CD4-positive, alpha-beta T cell treated with Interleukin-15 for 4 hours (primary cell): Measurements from ENCODE around the gene CREM.
"Not testable (repeated sequence)": the region's sequence is repeated elsewhere in the genome, so short reads cannot be mapped to it uniquely, and the experiment has no call there.

ENCODE experiments used
- DNase-seq: peaks from one replicate; pipeline ENCODE4 v3.0.0-alpha.2; 2020; ENCODE audit warnings: low spot score

Gene CREM

DNA sequence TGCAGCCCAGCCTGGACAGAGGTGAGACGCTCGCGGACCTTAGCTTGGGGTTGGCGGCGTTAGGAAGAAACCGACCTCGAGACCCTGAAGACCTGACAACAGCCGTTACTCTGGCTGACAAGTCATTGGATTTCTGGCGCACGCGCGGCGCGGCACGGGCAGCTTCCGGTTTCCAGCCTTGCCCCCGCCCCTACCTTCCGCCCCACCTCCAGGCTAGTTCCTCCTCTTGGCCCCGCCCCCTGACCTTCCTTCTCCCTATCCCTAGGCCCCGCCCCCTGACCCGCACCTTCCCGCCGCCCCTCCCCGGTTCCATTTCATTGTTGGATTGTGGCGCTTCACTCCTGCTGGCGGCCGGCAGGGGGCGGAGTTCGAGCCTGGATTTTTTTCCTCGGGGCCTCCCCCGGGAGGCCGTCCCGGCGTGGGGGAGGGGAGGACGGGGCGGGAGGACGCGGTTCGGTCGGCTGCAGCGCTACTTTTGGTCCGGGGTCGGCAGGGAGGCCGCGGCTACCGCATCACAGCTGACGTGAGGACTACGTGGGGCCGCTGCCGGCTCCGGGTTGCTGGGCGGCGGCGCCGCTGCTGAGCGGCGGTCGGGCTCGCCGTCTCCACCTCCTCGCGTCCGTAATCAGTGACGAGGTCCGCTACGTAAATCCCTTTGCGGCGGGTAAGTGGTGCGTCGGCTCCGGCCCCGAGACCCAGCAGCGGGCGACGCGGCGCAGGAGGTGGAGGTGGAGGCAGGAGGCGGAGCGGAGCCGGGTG is at the start of gene CREM:
TSS of gene CREM (plus strand) at position 317 of the 759 bp plus-strand sequence. CDS start 10,990 bp downstream, outside the sequence.
- peak; percentile 98 for DNase-seq

DNA sequence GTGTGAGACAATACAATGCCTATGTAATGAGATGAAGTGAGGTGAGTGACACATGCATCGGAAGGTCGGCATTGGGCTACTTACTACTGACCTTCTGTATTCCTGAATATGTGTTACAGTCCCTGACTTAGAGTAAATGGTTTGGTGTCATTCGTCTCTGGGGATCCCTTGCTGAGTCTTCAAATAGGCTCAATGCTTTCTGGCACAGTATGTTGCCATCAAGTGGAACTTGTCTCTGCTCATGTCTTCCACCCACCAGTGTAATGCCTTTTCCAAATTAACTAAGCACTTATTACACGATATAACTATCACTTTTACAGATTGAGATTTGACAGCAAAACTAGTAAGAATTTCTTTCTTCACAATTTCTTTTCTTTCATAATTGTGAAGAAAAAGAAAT is 47.4 kb upstream of the CREM start:
- DNase-seq: no peak

DNA sequence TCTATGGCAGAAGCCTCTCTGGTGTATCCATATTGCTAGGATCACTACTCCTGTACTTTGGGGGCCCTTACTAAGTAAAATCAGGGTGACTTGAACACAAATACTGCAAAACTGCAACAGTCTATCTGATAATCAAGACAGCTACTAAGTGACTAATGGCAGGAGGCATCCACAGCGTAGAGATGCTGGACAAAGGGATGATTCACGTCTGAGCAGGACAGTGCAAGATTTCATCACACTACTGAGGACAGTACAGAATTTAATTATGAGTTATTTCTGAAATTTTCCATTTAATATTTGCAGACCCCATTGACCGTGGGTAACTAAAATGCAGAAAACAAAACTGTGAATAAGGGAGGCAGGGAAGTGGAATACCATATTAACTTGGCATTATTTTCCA is 46.9 kb upstream of the CREM start:
- no peak for DNase-seq

DNA sequence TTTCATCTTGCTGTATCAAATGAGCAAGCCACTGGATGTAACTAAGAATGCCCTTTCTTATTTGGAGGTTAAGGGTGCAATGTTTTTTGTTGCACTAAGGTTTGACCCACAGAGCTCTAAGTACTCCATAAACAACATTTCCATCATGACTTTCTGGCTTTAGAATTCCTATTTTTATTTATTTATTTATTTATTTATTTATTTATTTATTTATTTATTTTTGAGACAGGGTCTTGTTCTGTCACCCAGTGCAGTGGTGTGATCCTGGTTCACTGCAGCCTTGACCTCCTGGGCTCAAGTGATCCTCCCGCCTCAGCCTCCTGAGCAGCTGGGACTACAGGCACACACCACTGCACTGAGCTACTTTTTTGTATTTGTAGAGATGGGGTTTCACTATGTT is 46.4 kb upstream of the CREM start:
- not testable (repeated sequence) for DNase-seq

DNA sequence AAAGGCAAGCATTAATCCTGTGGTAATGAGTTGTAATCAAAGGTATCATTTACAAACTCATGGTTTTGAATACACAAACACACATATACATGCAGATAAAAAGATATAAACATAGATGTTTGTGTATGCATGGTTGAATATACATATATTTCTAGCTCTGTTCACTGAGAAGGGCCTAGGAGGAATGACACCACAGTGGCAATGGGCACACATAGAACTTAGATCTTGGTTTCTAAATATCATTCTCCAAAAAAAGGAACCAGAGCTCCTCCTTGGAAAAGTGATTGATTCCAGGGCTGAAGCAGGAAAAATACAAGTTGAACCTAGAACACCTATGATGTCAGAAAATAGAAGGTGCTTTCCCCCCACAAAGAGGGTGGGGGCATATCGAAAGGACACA is 43.4 kb upstream of the CREM start:
- DNase-seq: no peak

DNA sequence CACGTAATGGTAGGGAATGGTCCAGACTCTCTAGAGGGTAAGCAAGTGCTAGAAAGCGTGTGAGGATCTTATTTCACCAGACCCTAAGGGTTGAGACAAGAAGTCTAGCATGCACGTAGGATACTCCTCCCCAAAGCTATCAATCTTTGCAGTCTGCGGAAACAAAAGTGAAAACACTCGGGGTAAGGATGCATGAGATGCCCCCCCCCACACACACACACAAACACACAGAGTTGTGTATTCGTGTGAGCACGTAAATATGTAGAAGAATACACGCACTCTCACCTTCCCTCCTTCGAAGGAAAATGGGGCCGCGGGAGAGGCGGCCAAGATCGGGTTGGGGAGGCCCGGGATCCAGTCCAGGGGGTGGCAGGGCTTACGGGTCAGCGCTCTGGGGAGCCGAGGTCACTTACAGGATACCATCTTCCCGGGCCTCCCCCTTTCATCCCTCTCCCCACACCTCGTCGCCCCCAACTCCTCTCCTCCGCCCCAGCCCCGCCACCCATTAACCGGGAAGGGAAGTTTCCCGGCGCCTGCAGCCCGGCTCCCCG is 37.0 kb upstream of the CREM start:
- peak; percentile 21 for DNase-seq

DNA sequence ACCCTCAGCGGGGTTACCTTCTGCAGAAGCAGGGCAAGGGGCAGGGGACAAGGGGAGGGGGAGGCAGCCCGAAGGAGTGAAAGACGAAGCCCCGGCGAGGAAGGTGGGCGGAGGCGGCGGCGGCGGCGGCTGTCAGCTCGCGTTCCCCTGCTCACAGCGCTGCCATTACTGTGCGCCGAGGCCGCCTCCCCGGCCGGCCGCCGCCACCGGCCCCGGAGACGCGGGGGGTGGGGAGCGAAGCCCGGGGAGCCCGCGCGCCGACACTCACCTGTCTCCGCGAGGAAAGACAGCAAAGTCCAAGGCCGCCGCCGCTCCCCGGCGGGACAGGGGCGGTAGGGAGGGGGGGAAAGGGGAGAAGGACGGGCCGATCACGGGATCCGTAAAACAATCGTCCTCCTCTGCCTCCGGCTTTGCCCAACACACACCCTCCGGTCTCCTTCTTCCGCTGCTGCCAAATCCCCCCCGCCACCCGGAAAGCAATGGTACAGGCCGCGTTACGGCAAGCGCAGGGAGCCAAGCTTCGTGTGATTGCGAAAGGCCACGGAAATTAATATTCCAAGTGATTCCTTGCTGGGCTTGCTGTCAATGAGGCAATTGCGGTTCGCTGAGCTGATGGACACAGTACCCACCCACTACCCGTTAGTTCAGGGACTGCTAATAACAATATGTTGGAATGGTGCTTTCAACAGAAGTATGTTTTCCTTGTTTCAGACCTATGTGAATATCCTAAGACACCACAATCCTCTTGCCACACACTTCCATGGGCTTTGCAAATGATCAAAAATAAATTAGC is 36.3 kb upstream of the CREM start, which contains the start of gene CUL2:
TSS of gene CUL2 (minus strand) at position 180 of the 793 bp plus-strand sequence. CDS start 19,024 bp downstream, outside the sequence.
- DNase-seq: peak; percentile 94

DNA sequence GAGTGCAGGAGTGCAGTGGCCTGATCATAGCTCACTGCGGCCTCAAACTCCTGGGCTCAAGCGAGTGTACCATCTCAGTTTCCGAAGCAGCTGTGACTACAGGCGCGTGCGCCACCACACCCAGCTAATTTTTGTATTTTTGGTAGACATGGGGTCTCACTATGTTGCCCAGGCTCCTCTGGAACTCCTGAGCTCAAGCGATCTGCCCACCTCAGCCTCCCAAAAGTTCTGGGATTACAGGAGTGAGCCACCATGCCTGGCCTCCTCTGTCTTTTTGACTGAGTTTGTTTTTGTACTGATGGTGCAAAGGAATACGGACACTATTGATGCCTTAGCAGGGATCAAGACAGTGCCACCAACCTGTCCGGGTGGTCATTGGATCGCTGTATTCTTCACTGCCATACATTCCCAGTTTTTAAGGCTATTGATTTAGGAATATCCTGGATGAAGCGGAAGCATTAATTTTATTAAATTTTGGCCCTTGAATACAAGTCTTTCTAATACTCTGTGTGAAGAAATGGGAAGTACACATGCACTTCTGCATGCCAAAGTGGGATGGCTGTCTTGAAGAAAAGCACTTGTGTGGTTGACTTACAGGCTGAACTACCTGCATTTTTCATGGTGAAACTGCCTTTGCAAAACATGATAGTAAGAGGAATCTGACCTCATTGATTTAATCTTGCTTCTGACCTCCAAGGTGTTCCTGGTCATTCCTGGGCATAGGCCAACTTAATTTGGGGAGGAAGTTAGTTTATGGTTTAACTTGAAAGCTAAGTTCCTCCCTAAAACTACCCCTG is 34.5 kb upstream of the CREM start:
- no peak for DNase-seq

DNA sequence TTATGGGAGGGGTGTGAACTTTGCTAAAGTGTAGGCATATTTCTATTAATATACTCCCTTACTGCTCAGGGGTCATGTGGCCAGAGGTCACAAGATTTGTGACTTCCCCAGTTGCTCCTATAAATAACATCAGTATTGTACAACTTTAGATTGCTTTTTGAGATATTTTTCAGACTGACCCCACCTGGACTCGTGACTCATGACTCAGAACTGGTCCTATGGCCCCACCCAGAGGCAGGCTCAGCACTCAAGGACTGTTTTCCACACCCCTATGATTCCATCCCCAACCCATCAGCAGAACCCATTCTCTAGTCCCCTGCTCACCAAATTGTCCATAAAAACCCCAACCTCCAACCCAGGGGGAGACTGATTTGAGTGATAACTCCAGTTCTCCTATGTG is 33.8 kb upstream of the CREM start:
- DNase-seq: no peak

DNA sequence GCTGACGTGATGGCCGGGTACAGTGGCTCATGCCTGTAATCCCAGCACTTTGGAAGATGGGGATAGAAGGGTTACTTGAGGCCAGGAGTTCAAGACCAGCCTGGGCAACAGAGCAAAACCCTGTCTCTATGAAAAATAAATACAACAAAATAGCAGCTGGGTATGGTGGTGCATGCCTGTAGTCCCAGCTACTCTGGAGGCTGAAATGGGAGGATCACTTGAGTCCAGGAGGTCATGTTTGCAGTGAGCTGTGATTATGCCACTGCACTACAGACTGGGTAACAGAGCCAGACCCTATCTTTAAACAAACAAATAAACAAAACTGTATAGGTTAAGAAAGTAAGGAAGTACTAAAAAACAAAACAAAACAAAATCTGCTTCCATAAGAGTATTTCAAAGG is 30.3 kb upstream of the CREM start:
- DNase-seq: no peak

DNA sequence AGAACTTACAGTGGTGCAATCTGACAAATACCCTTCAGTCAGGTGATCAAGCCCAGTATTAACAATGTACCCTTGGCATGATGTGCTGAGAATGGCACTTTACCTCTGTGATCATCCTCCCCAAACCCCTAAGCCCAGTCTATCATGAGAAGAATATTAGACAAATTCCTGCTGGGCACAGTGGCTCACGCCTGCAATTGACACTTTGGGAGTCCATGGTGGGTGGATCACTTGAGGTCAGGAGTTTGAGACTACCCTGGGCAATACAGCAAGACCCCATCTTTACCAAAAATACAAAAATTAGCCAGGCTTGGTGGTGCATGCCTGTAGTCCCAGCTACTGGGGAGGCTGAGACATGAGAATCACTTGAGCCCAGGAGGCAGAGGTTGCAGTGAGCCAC is 29.1 kb upstream of the CREM start:
- no peak for DNase-seq

DNA sequence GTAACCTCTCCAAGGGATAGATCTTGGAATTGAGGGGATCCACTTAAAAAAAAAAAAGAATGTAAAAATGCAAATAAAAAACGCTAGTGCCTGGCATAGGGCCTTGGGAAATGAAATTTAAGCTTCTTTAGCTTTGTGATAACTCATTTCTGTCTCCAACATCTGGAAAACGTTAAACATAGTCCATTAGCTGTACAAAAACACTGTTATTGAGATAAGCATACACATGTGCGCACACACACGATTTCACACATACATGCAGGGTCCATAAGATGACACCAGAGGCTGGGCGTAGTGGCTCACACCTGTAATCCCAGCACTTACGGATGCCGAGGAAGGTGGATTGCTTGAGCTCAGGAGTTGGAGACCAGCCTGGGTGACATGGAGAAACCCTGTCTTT is 22.8 kb upstream of the CREM start:
- DNase-seq: no peak

DNA sequence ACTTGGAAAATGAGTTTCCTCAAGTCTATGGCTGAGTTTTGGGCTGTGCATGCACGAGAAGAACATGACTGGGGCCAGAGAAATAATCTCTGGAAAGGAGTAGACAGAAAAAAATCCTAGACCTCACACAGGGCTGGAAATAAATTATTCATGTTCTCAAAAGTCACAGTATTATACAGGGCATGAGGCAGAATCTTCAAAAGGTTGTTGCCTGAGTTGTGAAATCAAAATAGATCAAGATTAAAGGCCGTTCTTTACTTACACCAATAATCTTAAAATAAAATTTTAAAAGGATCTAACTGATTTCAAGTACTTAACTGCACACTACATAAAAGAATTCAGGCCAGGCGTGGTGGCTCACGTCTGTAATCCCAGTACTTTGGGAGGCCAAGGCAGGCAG is 14.1 kb upstream of the CREM start:
- DNase-seq: no peak

DNA sequence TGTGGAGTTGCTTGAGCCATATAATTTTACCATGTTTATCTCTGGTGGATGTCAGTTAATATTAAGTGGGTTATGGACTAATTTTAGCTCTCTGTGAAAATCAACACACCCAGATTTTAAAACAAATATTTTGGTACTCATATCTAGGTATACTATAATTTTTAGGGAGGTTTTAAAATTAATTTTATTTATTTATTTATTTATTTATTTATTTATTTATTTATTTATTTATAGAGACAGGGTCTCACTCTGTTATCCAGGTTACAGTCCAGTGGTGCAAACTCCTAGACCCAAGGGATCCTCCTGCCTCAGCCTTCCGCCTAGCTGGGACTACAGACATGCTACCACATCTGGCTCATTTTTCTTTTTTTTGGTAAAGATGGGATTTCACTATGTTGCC is 7.3 kb upstream of the CREM start:
- DNase-seq: no peak

DNA sequence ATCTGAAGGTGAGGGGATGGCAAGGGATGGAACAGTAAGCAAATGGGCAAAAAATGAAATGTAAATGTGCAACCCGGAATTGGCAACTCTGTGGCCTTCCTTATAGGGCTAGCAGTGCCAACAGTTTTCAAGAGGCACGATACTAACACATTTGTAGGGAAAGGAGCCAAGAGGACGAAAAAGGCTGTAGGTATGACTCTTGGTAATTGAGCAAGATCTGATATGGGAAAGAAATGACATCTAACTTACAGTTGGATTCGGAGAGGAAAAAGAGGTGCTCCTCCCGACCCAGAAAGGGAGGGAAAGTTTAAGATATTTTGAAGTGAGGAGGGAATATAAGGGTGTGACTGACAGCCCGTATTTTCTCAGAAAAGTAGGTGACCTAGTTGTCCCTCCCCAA is 2.1 kb upstream of the CREM start:
- no peak for DNase-seq

DNA sequence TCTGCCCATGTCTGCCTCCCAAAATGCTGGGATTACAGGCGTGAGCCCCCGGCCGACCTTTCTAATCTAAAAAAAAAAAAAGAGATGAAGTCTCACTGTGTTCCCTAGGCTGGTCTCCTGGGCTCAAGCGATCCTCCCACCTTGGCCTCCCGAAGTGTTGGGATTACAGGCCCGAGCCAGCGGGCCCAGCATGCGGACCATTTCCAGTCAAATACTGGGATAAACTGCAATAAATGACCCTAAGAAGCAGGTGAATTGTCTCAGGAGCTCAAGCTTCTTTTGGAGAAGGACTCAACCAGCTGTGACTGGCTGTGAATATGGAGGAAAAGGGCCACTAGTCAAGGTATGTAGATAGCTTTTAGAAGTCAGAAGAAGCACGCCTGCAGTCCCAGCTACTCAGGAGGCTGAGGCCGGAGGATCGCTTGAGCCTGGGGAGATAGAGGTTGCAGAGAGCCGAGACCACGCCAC is 550 bp upstream of the CREM start:
- DNase-seq: no peak

DNA sequence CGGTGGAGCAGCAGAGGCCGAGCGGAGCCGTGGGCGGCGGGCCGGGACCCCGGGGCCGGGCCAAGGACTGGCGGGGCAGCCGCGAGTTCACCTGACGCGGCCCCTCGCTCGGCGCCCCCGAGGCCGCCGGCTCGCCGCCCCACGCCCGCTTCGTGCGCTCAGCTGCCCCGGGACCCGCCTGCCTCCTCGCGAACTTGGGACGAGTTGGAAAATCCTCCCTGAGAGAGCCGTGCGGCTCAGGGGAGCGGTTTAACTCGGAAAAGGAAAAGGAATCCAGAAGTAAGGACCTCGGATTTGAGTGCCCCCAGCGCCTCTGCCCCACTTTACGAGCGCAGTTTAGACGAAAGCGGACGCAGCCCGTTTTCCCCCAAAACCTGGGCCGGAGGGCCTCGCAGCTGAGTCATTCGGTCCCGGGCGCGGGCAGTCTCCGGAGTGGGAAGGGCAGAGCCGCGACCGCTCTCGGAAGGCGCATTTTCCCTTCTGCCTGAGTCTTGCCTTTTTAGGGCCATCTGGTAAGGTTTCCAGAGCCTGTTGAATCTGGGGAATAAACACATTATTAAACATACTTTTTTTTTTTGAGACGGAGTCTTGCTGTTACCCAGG is 744 bp downstream of the CREM start:
- DNase-seq: peak; percentile 55

DNA sequence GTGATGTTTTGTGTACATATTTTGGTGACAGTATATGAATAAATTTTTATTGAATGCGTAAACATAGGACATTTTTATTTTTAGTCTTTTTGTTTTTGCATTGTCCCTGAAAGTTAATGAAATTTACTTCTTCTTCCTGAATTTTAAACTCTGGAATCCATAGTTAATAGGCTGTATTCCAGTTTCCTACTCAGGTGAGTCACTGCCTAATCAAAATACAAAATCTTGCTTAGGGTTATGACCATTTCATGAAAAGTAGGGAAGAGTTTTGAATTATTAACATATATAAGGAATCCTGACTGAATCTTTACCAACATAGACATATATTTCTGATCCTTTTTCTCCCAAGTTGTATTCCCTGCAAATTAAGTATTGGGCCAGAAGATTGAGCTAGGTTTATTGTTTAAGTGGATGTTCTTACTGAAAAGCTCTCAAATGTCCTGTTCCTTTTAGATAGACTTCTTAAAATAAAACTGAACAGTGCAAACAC is 2.6 kb downstream of the CREM start:
- DNase-seq: no peak

DNA sequence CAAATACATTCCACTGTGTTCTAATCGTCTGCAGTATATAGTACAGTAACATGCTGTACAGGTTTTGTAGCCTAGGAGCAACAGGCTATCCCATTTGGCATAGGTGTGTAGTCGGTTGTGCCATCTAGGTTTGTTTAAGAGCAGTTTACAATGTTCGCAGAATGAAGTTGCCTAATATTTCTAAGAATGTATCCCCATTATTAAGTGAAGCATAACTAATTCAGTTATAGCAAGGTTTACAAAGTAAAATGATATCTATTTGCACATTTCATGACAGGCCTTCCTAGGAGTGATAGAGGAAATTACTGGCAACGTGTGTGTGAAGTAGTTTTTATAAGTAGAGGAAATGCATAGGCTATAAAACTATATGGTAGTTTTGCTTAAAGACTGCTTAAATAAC is 4.0 kb downstream of the CREM start:
- no peak for DNase-seq

DNA sequence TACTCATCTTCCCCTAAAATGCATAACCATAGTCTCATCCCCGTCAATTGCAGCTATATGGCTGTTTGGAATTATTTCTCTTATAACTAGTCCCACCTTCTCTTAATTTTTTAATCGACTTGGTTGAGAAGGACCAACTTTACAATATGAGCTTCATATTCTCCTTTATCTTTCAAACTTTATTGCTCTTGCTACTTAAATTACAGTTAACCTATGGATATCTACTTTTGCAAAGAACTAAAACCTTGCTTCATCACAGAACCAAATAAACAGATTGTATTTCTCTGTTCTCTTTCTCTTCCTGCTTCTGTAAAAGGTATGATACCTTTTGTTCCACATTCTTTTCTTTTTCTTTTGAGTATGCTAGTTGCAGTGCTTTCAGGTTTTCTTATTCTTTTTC is 6.1 kb downstream of the CREM start:
- DNase-seq: no peak

DNA sequence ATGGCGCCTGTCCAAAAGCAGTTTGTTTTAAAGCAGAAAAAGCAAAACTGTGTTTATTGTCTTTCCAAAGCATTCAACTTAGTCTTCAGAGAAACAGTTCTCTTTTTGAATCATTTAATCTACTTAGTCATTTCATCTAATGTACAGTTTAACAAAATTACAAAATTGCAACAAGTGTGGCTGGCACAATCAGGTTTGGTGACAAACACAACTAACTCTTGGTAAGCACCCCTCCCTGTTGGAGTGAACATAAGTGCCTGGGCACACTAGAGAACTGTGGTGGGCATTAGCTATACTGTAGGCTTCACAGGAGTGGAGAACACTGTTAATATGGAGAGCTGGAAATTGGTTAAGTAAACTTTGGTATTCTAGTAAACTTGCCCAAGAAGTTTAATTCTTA is 6.9 kb downstream of the CREM start:
- no peak for DNase-seq

DNA sequence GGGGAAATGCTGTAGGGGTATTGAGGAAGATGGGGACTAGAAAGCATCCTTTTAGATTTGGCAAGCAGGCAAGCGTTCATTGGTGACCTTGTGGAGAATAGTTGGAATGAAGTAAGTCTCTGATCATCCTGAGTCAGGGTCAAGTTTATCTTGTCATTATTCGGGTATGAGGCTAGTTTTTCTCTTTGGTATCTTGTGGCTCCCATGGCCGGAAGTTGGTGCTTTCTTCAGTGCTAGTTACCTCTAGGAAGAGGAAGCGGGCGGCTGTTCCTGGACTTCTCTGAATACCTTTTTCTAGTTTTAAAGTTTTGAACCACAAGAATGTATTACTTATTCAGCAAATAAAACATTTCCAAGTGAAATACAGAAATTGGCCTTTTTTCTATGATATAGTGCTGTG is 9.2 kb downstream of the CREM start:
- DNase-seq: peak; percentile 46
